Measurements from ENCODE around the gene ALG14. TPM values are rescaled to one million over a fixed set of nuclear protein-coding genes. Genes with fewer than 3 reads are reported as not detected.

Gene ALG14
- total RNA-seq, 1 experiment from 2014 or later = 2.1 TPM

GRCh38 chr1:94989911-94990473, 82.8 kb downstream of the ALG14 start:
- peaks cover 11% of the 10 kb centered on the region for H3K4me1 ChIP-seq (replicated peaks)
- H3K36me3 ChIP-seq = 0 out of 2 replicates have a peak, but pooled peaks cover 3% of the 10 kb centered on the region
- no peaks in the 10 kb centered on the region for H3K27me3 ChIP-seq (replicated peaks)
- no peak overlapping the region for H3K4me3 ChIP-seq
- H3K27ac ChIP-seq = no peak overlapping the region
- no peak for DNase-seq (ENCODE audit: low read depth in 1 of 2, low spot score in 2 of 2)
- H3K9me3 ChIP-seq (replicated peaks) = no peaks in the 10 kb centered on the region

GRCh38 chr1:94989398-94989797, 83.4 kb downstream of the ALG14 start:
- DNase-seq (ENCODE audit: low read depth in 1 of 2, low spot score in 2 of 2) = no peak
- Histone ChIP-seq H3K36me3 (0 out of 2 replicates have a peak, but pooled peaks cover 2% of the 10 kb centered on the region), H3K4me1 (replicated peaks) (peaks cover 10% of the 10 kb centered on the region), H3K9me3 (replicated peaks) (no peaks in the 10 kb centered on the region), H3K27ac (no peak overlapping the region), H3K4me3 (no peak overlapping the region), H3K27me3 (replicated peaks) (no peaks in the 10 kb centered on the region)

GRCh38 chr1:94988356-94988755, 84.4 kb downstream of the ALG14 start:
- peaks cover 1% of the 10 kb centered on the region for H3K4me1 ChIP-seq (replicated peaks)
- no peaks in the 10 kb centered on the region for H3K36me3 ChIP-seq
- no peaks in the 10 kb centered on the region for H3K27me3 ChIP-seq (replicated peaks)
- no peak overlapping the region for H3K4me3 ChIP-seq
- DNase-seq (ENCODE audit: low read depth in 1 of 2, low spot score in 2 of 2) = no peak
- H3K9me3 ChIP-seq (replicated peaks) = no peaks in the 10 kb centered on the region
- H3K27ac ChIP-seq = no peak overlapping the region

GRCh38 chr1:94986783-94987182, 86.0 kb downstream of the ALG14 start:
- no peak overlapping the region for H3K27ac ChIP-seq
- H3K9me3 ChIP-seq (replicated peaks) = no peaks in the 10 kb centered on the region
- DNase-seq (ENCODE audit: low read depth in 1 of 2, low spot score in 2 of 2) = no peak
- no peaks in the 10 kb centered on the region for H3K36me3 ChIP-seq
- no peak overlapping the region for H3K4me3 ChIP-seq
- peaks cover 8% of the 10 kb centered on the region for H3K4me1 ChIP-seq (replicated peaks)
- H3K27me3 ChIP-seq (replicated peaks) = no peaks in the 10 kb centered on the region

- H3K27me3 ChIP-seq (replicated peaks) = no peaks in the 10 kb centered on the region
- H3K27ac ChIP-seq = 0 out of 2 replicates have a peak overlapping the region, but pooled peaks have one; percentile 5
- no peaks in the 10 kb centered on the region for H3K9me3 ChIP-seq (replicated peaks)
- peaks cover 18% of the 10 kb centered on the region for H3K4me1 ChIP-seq (replicated peaks)
- H3K36me3 ChIP-seq = no peaks in the 10 kb centered on the region
- DNase-seq (ENCODE audit: low read depth in 1 of 2, low spot score in 2 of 2) = peak; percentile 12 to 47
- no peak overlapping the region for H3K4me3 ChIP-seq
Measured at GRCh38 chr1:94983171-94983739, 89.5 kb downstream of the ALG14 start.

GRCh38 chr1:94982398-94982797, 90.4 kb downstream of the ALG14 start:
- no peaks in the 10 kb centered on the region for H3K36me3 ChIP-seq
- DNase-seq (ENCODE audit: low read depth in 1 of 2, low spot score in 2 of 2) = no peak
- H3K4me1 ChIP-seq (replicated peaks) = peaks cover 18% of the 10 kb centered on the region
- no peaks in the 10 kb centered on the region for H3K27me3 ChIP-seq (replicated peaks)
- H3K27ac ChIP-seq = no peak overlapping the region
- no peaks in the 10 kb centered on the region for H3K9me3 ChIP-seq (replicated peaks)
- H3K4me3 ChIP-seq = no peak overlapping the region

- H3K27me3 ChIP-seq (replicated peaks) = no peaks in the 10 kb centered on the region
- peaks cover 18% of the 10 kb centered on the region for H3K4me1 ChIP-seq (replicated peaks)
- no peaks in the 10 kb centered on the region; the same call in 1 of the 2 replicates for H3K36me3 ChIP-seq
- no peak for DNase-seq (ENCODE audit: low read depth in 1 of 2, low spot score in 2 of 2)
- H3K9me3 ChIP-seq (replicated peaks) = no peaks in the 10 kb centered on the region
- H3K27ac ChIP-seq = no peak overlapping the region
- no peak overlapping the region for H3K4me3 ChIP-seq
Measured at GRCh38 chr1:94981575-94981973, 91.2 kb downstream of the ALG14 start.

- Histone ChIP-seq H3K4me1 (replicated peaks) (peaks cover 18% of the 10 kb centered on the region), H3K36me3 (no peaks in the 10 kb centered on the region; the same call in 1 of the 2 replicates), H3K27me3 (replicated peaks) (no peaks in the 10 kb centered on the region), H3K4me3 (no peak overlapping the region), H3K27ac (no peak overlapping the region), H3K9me3 (replicated peaks) (no peaks in the 10 kb centered on the region)
- no peak for DNase-seq (ENCODE audit: low read depth in 1 of 2, low spot score in 2 of 2)
Measured at GRCh38 chr1:94980582-94981574, 91.9 kb downstream of the ALG14 start.

GRCh38 chr1:94979656-94980581, 92.8 kb downstream of the ALG14 start:
- H3K9me3 ChIP-seq (replicated peaks) = no peaks in the 10 kb centered on the region
- peaks cover 25% of the 10 kb centered on the region for H3K4me1 ChIP-seq (replicated peaks)
- no peaks in the 10 kb centered on the region; the same call in 1 of the 2 replicates for H3K36me3 ChIP-seq
- no peak overlapping the region for H3K27ac ChIP-seq
- H3K4me3 ChIP-seq = no peak overlapping the region
- no peaks in the 10 kb centered on the region for H3K27me3 ChIP-seq (replicated peaks)
- no peak for DNase-seq (ENCODE audit: low read depth in 1 of 2, low spot score in 2 of 2)

GRCh38 chr1:94979131-94979530, 93.6 kb downstream of the ALG14 start:
- Histone ChIP-seq H3K4me3 (no peak overlapping the region), H3K4me1 (replicated peaks) (peaks cover 33% of the 10 kb centered on the region), H3K27me3 (replicated peaks) (no peaks in the 10 kb centered on the region), H3K9me3 (replicated peaks) (no peaks in the 10 kb centered on the region), H3K27ac (no peak overlapping the region), H3K36me3 (no peaks in the 10 kb centered on the region; the same call in 1 of the 2 replicates)
- DNase-seq (ENCODE audit: low read depth in 1 of 2, low spot score in 2 of 2) = no peak

- DNase-seq (ENCODE audit: low read depth in 1 of 2, low spot score in 2 of 2) = no peak
- H3K4me3 ChIP-seq = no peak overlapping the region
- H3K9me3 ChIP-seq (replicated peaks) = no peaks in the 10 kb centered on the region
- no peaks in the 10 kb centered on the region for H3K27me3 ChIP-seq (replicated peaks)
- H3K4me1 ChIP-seq (replicated peaks) = peaks cover 38% of the 10 kb centered on the region
- no peak overlapping the region for H3K27ac ChIP-seq
- no peaks in the 10 kb centered on the region; the same call in 1 of the 2 replicates for H3K36me3 ChIP-seq
Measured at GRCh38 chr1:94978401-94978800, 94.3 kb downstream of the ALG14 start.

- Histone ChIP-seq H3K36me3 (no peaks in the 10 kb centered on the region; the same call in 1 of the 2 replicates), H3K9me3 (replicated peaks) (no peaks in the 10 kb centered on the region), H3K4me1 (replicated peaks) (peaks cover 36% of the 10 kb centered on the region), H3K4me3 (no peak overlapping the region), H3K27ac (no peak overlapping the region), H3K27me3 (replicated peaks) (no peaks in the 10 kb centered on the region)
- no peak for DNase-seq (ENCODE audit: low read depth in 1 of 2, low spot score in 2 of 2)
Measured at GRCh38 chr1:94976971-94977548, 95.7 kb downstream of the ALG14 start.

GRCh38 chr1:94974824-94975223, 97.9 kb downstream of the ALG14 start:
- no peaks in the 10 kb centered on the region for H3K9me3 ChIP-seq (replicated peaks)
- H3K4me1 ChIP-seq (replicated peaks) = peaks cover 42% of the 10 kb centered on the region
- no peak overlapping the region for H3K4me3 ChIP-seq
- peak overlapping the region; percentile 74 for H3K27ac ChIP-seq
- H3K27me3 ChIP-seq (replicated peaks) = no peaks in the 10 kb centered on the region
- peak; percentile 79 to 87 for DNase-seq (ENCODE audit: low read depth in 1 of 2, low spot score in 2 of 2)
- no peaks in the 10 kb centered on the region; the same call in 1 of the 2 replicates for H3K36me3 ChIP-seq
